GM13977 (cell line): ENCODE measurements around the gene ITPR2.

Source experiments
- DNase-seq: peaks from one replicate; pipeline ENCODE4 v3.0.0; 2012; ENCODE audit warnings: low spot score
- CTCF ChIP-seq: IDR thresholded peaks from 2 replicates; pipeline ENCODE4 v1.5.1; 2012; ENCODE audit warnings: mild to moderate bottlenecking, control low read depth; ENCODE audit not compliant: insufficient read depth; ENCODE audit errors: extremely low read depth, missing control alignments
- in situ Hi-C: fragments of 300-500 bp; cut with MboI; formaldehyde crosslinking; loops from one replicate; pipeline ENCODE4 v1.12.0; 2022; ENCODE audit warnings: low sequenced_read_pairs, low pct_unique_long_range_greater_than_20kb, mixed read lengths, inconsistent platforms; ENCODE audit not compliant: unreplicated experiment

Gene ITPR2

GRCh38 chr12:26642361-26642760, 190.6 kb downstream of the ITPR2 start:
- TF ChIP-seq CTCF, result no peak
- in situ Hi-C loops, result no loop called here
- no peak for DNase-seq

GRCh38 chr12:26636710-26637328, 196.2 kb downstream of the ITPR2 start:
- in situ Hi-C loops, result no loop called here
- DNase-seq, result no peak
- no peak for TF ChIP-seq CTCF

- TF ChIP-seq CTCF, result no peak
- in situ Hi-C loops, result no loop called here
- DNase-seq, result no peak
These were observed 199.3 kb downstream of the ITPR2 start for GRCh38 chr12:26633591-26634210.

- TF ChIP-seq CTCF, result no peak
- in situ Hi-C loops, result no loop called here
These were observed 200.2 kb downstream of the ITPR2 start for GRCh38 chr12:26632756-26633155.

GRCh38 chr12:26631846-26632245, 201.1 kb downstream of the ITPR2 start:
- in situ Hi-C loops, result no loop called here
- no peak for TF ChIP-seq CTCF
- no peak for DNase-seq

More at GRCh38 chr12:26632756-26633155, 200.2 kb downstream of the ITPR2 start:
- no peak for DNase-seq

- no peak for TF ChIP-seq CTCF
- DNase-seq, result no peak
- in situ Hi-C loops, result no loop called here
These were observed 202.4 kb downstream of the ITPR2 start for GRCh38 chr12:26630546-26631027.
